Ovary (tissue), 3 donors: ENCODE data around the gene CAMK2N1.

Experiments used
- CTCF ChIP-seq, 3 donors: fragments of 450-650 bp in 2 of 3; fragments of 200-600 bp in 1 of 3; IDR thresholded peaks; one replicate each; pipeline versions ENCODE4 v1.5.1 to v1.8.0; 2016 to 2022; ENCODE audit warnings: antibody characterized with exemption in 3 of 3, mild to moderate bottlenecking in 1 of 3
- EP300 ChIP-seq: sonication (generic); formaldehyde crosslinking; IDR thresholded peaks from one replicate; pipeline ENCODE4 v1.6.1; 2017; ENCODE audit warnings: antibody characterized with exemption
- POLR2A ChIP-seq: fragments of 450-650 bp; IDR thresholded peaks from one replicate; pipeline ENCODE4 v1.6.1; 2017; ENCODE audit warnings: antibody characterized with exemption, mild to moderate bottlenecking, moderate library complexity
- donor health status: DM: no; HTN: no; CAD: no.

- TF ChIP-seq CTCF (IDR thresholded peaks at IDR 0.05) (no peak), POLR2A (no peak), EP300 (no peak)
Measured at GRCh38 chr1:20454004-20454403, 32.0 kb downstream of the CAMK2N1 start.
